ENCODE data around the gene OR10A2. TPM values are rescaled to one million over a fixed set of nuclear protein-coding genes. Genes with fewer than 3 reads are reported as not detected.

The OR10A2 gene
- total and polyA plus RNA-seq, 12 donors = not detected

DNA sequence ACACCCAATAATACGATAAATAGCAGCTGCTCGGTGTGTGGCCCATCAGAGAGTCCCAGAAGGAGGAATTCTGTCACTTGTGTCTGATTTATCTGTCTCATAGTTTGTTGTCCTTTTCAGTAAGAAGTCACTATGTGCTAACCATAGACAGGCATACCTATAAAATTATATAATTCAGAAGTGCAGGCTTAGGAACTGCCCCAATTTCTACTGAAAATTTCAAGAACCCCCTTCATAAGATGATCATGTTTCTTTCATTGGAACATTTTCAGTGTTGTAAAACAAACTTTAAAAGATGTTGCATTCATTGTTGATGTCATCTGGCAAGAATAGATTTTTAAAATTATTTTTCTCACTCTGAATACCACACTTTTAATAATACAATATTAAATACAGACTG lies 29.5 kb downstream of the OR10A2 start, which contains the start of gene OR2D2:
Gene OR2D2, minus strand, starts transcription at position 101 of the 400 bp plus-strand sequence. Its CDS starts 0 bp downstream, at position 101.
- intact Hi-C loops (cut with DNase I) = no loop called here
- Histone ChIP-seq H3K27ac (no peak within 1 kb of the TSS), H3K4me1 (replicated peaks in 1 of 2) (no peaks in the 10 kb centered on the region), H3K4me3 (no peak within 1 kb of the TSS), H3K9me3 (replicated peaks in 1 of 3) (no peaks in the 10 kb centered on the region), H3K27me3 (peaks cover 4% of the 10 kb centered on the region), H3K36me3 (replicated peaks in 1 of 2) (no peaks in the 10 kb centered on the region)
- no peak for DNase-seq
- 71 to 86% (median 76%) methylated on average over 2 of the region's 2 CpGs for WGBS, 4 donors
- TF ChIP-seq, protein P1, sequence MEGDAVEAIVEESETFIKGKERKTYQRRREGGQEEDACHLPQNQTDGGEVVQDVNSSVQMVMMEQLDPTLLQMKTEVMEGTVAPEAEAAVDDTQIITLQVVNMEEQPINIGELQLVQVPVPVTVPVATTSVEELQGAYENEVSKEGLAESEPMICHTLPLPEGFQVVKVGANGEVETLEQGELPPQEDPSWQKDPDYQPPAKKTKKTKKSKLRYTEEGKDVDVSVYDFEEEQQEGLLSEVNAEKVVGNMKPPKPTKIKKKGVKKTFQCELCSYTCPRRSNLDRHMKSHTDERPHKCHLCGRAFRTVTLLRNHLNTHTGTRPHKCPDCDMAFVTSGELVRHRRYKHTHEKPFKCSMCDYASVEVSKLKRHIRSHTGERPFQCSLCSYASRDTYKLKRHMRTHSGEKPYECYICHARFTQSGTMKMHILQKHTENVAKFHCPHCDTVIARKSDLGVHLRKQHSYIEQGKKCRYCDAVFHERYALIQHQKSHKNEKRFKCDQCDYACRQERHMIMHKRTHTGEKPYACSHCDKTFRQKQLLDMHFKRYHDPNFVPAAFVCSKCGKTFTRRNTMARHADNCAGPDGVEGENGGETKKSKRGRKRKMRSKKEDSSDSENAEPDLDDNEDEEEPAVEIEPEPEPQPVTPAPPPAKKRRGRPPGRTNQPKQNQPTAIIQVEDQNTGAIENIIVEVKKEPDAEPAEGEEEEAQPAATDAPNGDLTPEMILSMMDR (IDR thresholded peaks at IDR 0.05) = no peak
- TF ChIP-seq POLR2A (IDR thresholded peaks at IDR 0.05) = no peak

DNA sequence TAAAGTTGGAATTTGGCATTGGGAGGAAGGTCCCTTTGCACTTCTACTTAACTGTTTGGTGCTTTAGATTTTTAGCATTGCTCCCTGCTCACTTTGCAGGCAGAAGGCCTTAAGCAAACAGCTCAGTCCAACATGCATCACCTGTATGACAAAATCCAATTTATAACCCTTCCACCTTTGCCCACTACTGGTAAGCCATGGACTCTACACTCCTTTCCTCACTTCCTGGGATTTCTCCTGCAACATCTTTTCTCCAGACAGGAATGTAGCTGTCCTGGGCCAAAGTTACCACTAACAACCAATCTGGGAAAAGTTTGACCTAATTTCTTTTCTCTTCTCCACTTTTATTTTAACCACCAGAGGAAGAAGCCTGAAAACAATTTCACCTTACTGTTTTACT lies 31.2 kb downstream of the OR10A2 start:
- H3K27ac ChIP-seq = no peak overlapping the region
- H3K27me3 ChIP-seq = peaks cover 4% of the 10 kb centered on the region
- no peaks in the 10 kb centered on the region for H3K9me3 ChIP-seq (replicated peaks in 1 of 3)
- no peak overlapping the region for H3K4me3 ChIP-seq
- TF ChIP-seq, protein P1 (IDR thresholded peaks at IDR 0.05) = no peak
- TF ChIP-seq POLR2A (IDR thresholded peaks at IDR 0.05) = no peak
- intact Hi-C loops (cut with DNase I) = no loop called here
- no peaks in the 10 kb centered on the region for H3K36me3 ChIP-seq (replicated peaks in 1 of 2)
- H3K4me1 ChIP-seq (replicated peaks in 1 of 2) = no peaks in the 10 kb centered on the region
- DNase-seq = no peak

DNA sequence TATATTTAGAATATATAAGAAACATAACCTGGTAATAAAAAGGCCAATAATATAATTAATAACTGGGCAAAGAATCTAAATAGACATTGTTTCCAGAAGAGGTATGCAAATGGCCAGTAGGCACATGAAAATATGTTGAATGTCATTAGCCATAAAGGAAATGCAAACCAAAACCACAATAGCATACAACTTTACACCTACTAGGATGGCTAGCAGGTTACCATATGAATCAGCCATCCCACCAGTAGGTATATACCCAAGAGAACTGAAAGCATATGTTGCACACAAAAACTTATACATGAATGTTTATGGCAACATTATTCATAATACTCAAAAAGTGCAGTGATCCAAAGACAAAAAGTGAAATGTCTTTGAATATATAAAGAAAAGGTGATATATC lies 32.2 kb downstream of the OR10A2 start:
- no peak for DNase-seq
- no peaks in the 10 kb centered on the region for H3K36me3 ChIP-seq (replicated peaks in 1 of 2)
- H3K27me3 ChIP-seq = peaks cover 4% of the 10 kb centered on the region
- H3K4me3 ChIP-seq = no peak overlapping the region
- no peak for TF ChIP-seq POLR2A (IDR thresholded peaks at IDR 0.05)
- TF ChIP-seq, protein P1 (IDR thresholded peaks at IDR 0.05) = no peak
- no peak overlapping the region for H3K27ac ChIP-seq
- intact Hi-C loops (cut with DNase I) = no loop called here
- no peaks in the 10 kb centered on the region for H3K9me3 ChIP-seq (replicated peaks in 1 of 3)
- H3K4me1 ChIP-seq (replicated peaks in 1 of 2) = no peaks in the 10 kb centered on the region

- no peaks in the 10 kb centered on the region for H3K4me1 ChIP-seq (replicated peaks in 1 of 2)
- H3K9me3 ChIP-seq (replicated peaks in 1 of 3) = no peaks in the 10 kb centered on the region
- no peak overlapping the region for H3K4me3 ChIP-seq
- no peaks in the 10 kb centered on the region for H3K27me3 ChIP-seq
- no peak overlapping the region for H3K27ac ChIP-seq
- intact Hi-C loops (cut with DNase I) = no loop called here
- H3K36me3 ChIP-seq (replicated peaks in 1 of 2) = no peaks in the 10 kb centered on the region
- no peak for DNase-seq
- TF ChIP-seq, protein P1 (IDR thresholded peaks at IDR 0.05) = no peak
- TF ChIP-seq POLR2A (IDR thresholded peaks at IDR 0.05) = no peak
- WGBS, 4 donors = 48 to 64% (median 58%) methylated on average over 1 of the region's 1 CpG
Observed at GRCh38 chr11:6898911-6899310, 36.1 kb downstream of the OR10A2 start.
